GM12878 (cell line): ENCODE results near the gene ELAVL3. TPM values are rescaled to one million over a fixed set of nuclear protein-coding genes. Genes with fewer than 3 reads are reported as not detected.

Experiments
- ATF3 ChIP-seq: IDR thresholded peaks from 2 replicates; pipeline ENCODE4 v1.6.1; 2011; ENCODE audit warnings: low read depth, mild to moderate bottlenecking, low read length, moderate library complexity, borderline replicate concordance; ENCODE audit errors: extremely low read depth
- CBX3 ChIP-seq: fragments of 200-600 bp; sonication (generic); IDR thresholded peaks from 2 replicates; pipeline ENCODE4 v1.6.1; 2016; ENCODE audit warnings: low read depth, borderline replicate concordance
- CEBPB ChIP-seq, 2 experiments: fragments of 150-350 bp in 1 of 2; IDR thresholded peaks; 2 replicates each; pipeline ENCODE4 v1.6.1; 2012 to 2014; ENCODE audit warnings: low read depth in 2 of 2, low read length in 2 of 2, borderline replicate concordance in 1 of 2, inconsistent platforms in 1 of 2
- CHD1 ChIP-seq: IDR thresholded peaks from 2 replicates; pipeline ENCODE4 v1.6.1; 2012; ENCODE audit warnings: low read depth, low read length, improper control_type of control experiment
- CHD4 ChIP-seq: fragments of 200-600 bp; sonication (generic); IDR thresholded peaks from 2 replicates; pipeline ENCODE4 v1.6.1; 2016; ENCODE audit warnings: mild to moderate bottlenecking
- E4F1 ChIP-seq: fragments of 450-650 bp; IDR thresholded peaks from 2 replicates; pipeline ENCODE4 v1.6.1; 2018; ENCODE audit warnings: borderline replicate concordance, mild to moderate bottlenecking; ENCODE audit not compliant: partially characterized antibody
- EGR1 ChIP-seq, 2 experiments: IDR thresholded peaks; 1 replicate in 1 of 2; 2 replicates in 1 of 2; pipeline ENCODE4 v1.6.1; 2011 to 2012; ENCODE audit warnings: low read depth in 2 of 2, low read length in 2 of 2, borderline replicate concordance in 1 of 2, mild to moderate bottlenecking in 1 of 2, moderate library complexity in 1 of 2
- MEF2A ChIP-seq: IDR thresholded peaks from 2 replicates; pipeline ENCODE4 v1.6.1; 2011; ENCODE audit warnings: low read depth, mild to moderate bottlenecking, low read length, moderate library complexity; ENCODE audit not compliant: insufficient read depth
- NFXL1 ChIP-seq: fragments of 450-650 bp; IDR thresholded peaks from 2 replicates; pipeline ENCODE4 v1.6.1; 2017; ENCODE audit warnings: antibody characterized with exemption, mild to moderate bottlenecking, borderline replicate concordance
- NFYB ChIP-seq: IDR thresholded peaks from 2 replicates; pipeline ENCODE4 v1.6.1; 2011; ENCODE audit warnings: low read depth, mild to moderate bottlenecking, low read length, improper control_type of control experiment, moderate library complexity; ENCODE audit not compliant: insufficient read depth
- POLR2AphosphoS2 ChIP-seq: IDR thresholded peaks from 2 replicates; pipeline ENCODE4 v1.6.1; 2011; ENCODE audit warnings: low read depth, mild to moderate bottlenecking, low read length, improper control_type of control experiment, moderate library complexity
- RAD21 ChIP-seq: IDR thresholded peaks from 2 replicates; pipeline ENCODE4 v1.6.1; 2011; ENCODE audit warnings: mild to moderate bottlenecking, low read depth, low read length, moderate library complexity; ENCODE audit not compliant: insufficient read depth
- RAD51 ChIP-seq: fragments of 450-650 bp; IDR thresholded peaks from 2 replicates; pipeline ENCODE4 v1.6.1; 2016; ENCODE audit warnings: moderate library complexity, mild to moderate bottlenecking, inconsistent platforms
- RFX5 ChIP-seq: IDR thresholded peaks from 2 replicates; pipeline ENCODE4 v1.6.1; 2011; ENCODE audit warnings: low read depth, low read length, improper control_type of control experiment
- RUNX3 ChIP-seq: IDR thresholded peaks from 2 replicates; pipeline ENCODE4 v1.6.1; 2012; ENCODE audit warnings: low read length, inconsistent platforms
- SMAD1 ChIP-seq: fragments of 450-650 bp; IDR thresholded peaks from 2 replicates; pipeline ENCODE4 v1.6.1; 2018; ENCODE audit warnings: mild to moderate bottlenecking, low read depth; ENCODE audit not compliant: partially characterized antibody
- SREBF2 ChIP-seq: IDR thresholded peaks from 2 replicates; pipeline ENCODE4 v1.6.1; 2012; ENCODE audit warnings: mild to moderate bottlenecking, low read length
- STAT1 ChIP-seq: fragments of 450-650 bp; conservative IDR thresholded peaks from 2 replicates; pipeline ENCODE4 v1.6.1; 2014; ENCODE audit warnings: antibody characterized with exemption, mild to moderate bottlenecking
- SUZ12 ChIP-seq: fragments of 200-600 bp; sonication (generic); IDR thresholded peaks from one replicate; pipeline ENCODE4 v1.6.1; 2018; ENCODE audit warnings: antibody characterized with exemption, mild to moderate bottlenecking; ENCODE audit not compliant: unreplicated experiment
- WRNIP1 ChIP-seq: IDR thresholded peaks from 2 replicates; pipeline ENCODE4 v1.6.1; 2011; ENCODE audit warnings: low read depth, low read length, improper control_type of control experiment, borderline replicate concordance
- YBX1 ChIP-seq: fragments of 450-650 bp; IDR thresholded peaks from 2 replicates; pipeline ENCODE4 v1.6.1; 2016; ENCODE audit warnings: antibody characterized with exemption
- polyA plus RNA-seq, 11 experiments: library from polyadenylated mRNA; depleted of rRNA in 4 of 11; unstranded in 6 of 11; stranded (reverse) in 5 of 11; fragments of >200 nt; fragmentation: Nextera tagmentation in 4 of 11; fragmentation: Illumina TruSeq in 1 of 11; extraction: Ambion mirVana in 4 of 11; extraction: Trizol in 1 of 11; gene quantifications; 1 replicate in 1 of 11; 2 replicates in 10 of 11; pipeline versions ENCODE4 v1.2.1 to v1.2.3, GENCODE V29; 2011 to 2016; ENCODE audit warnings: inconsistent platforms in 2 of 11, missing spikeins in 2 of 11, low read depth in 1 of 11
- total RNA-seq, 4 experiments: library from RNA; depleted of rRNA in 3 of 4; stranded (reverse); fragments of >200 nt in 3 of 4; fragmentation: Illumina TruSeq in 1 of 4; extraction: Trizol in 1 of 4; gene quantifications; 2 replicates each; pipeline versions ENCODE4 v1.2.1 to v1.2.3, GENCODE V29; 2013 to 2021
- TF ChIP-seq, protein P1 (sequence below): fragments of 450-650 bp; IDR thresholded peaks from 2 replicates; pipeline ENCODE4 v1.6.1; 2017; ENCODE audit warnings: borderline replicate concordance
- TF ChIP-seq, protein P2 (sequence below): fragments of 450-650 bp; IDR thresholded peaks from 2 replicates; pipeline ENCODE4 v1.6.1; 2016; ENCODE audit warnings: mild to moderate bottlenecking

ELAVL3 gene
- total and polyA plus RNA-seq, 10 of the 15 experiments (the other 5 are each of a cell fraction or from before 2014, with no cell fraction given), result under 0.01 to 0.05 (median 0.01) TPM; not detected in 7

GRCh38 chr19:11505504-11506100 is 24.8 kb upstream of the ELAVL3 start, which contains the start of gene ZNF653 (continued):
- TF ChIP-seq, protein P1, sequence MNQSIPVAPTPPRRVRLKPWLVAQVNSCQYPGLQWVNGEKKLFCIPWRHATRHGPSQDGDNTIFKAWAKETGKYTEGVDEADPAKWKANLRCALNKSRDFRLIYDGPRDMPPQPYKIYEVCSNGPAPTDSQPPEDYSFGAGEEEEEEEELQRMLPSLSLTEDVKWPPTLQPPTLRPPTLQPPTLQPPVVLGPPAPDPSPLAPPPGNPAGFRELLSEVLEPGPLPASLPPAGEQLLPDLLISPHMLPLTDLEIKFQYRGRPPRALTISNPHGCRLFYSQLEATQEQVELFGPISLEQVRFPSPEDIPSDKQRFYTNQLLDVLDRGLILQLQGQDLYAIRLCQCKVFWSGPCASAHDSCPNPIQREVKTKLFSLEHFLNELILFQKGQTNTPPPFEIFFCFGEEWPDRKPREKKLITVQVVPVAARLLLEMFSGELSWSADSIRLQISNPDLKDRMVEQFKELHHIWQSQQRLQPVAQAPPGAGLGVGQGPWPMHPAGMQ, result no peak
- TF ChIP-seq NFYB (0 out of 2 replicates have a peak, but pooled peaks have one; percentile 3), CHD4 (no peak), SREBF2 (peak; percentile 93), YBX1 (no peak), ATF3 (peak; percentile 82; the same call in 1 of the 2 replicates), POLR2AphosphoS2 (peak; percentile 85), CHD1 (no peak), RFX5 (no peak), WRNIP1 (no peak), NFXL1 (no peak), CBX3 (no peak), RAD21 (no peak), CEBPB (IDR thresholded peaks at IDR 0.05; ENCODE audit: borderline replicate concordance in 1 of 2, low read depth in 2 of 2, low read length in 2 of 2) (no peak), E4F1 (no peak), SMAD1 (no peak), SUZ12 (no peak), EGR1 (IDR thresholded peaks at IDR 0.05; ENCODE audit: borderline replicate concordance in 1 of 2, low read depth in 2 of 2, low read length in 2 of 2) (peak in 1 of 2 experiments; percentile 76; a peak in 1 of 3 replicates), STAT1 (no peak), MEF2A (0 out of 2 replicates have a peak, but pooled peaks have one; percentile 3), RUNX3 (no peak; the same call in 1 of the 2 replicates), RAD51 (no peak)
- TF ChIP-seq, protein P2, sequence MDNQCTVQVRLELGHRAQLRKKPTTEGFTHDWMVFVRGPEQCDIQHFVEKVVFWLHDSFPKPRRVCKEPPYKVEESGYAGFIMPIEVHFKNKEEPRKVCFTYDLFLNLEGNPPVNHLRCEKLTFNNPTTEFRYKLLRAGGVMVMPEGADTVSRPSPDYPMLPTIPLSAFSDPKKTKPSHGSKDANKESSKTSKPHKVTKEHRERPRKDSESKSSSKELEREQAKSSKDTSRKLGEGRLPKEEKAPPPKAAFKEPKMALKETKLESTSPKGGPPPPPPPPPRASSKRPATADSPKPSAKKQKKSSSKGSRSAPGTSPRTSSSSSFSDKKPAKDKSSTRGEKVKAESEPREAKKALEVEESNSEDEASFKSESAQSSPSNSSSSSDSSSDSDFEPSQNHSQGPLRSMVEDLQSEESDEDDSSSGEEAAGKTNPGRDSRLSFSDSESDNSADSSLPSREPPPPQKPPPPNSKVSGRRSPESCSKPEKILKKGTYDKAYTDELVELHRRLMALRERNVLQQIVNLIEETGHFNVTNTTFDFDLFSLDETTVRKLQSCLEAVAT, result no peak
